Activated CD4-positive, alpha-beta T cell treated with anti-CD3 and anti-CD28 coated beads, Interleukin-10, Interleukin-2, amounts not matched to agents 100 ng/mL and 50 ng/mL, durations not matched to agents 16 hours and 8 hours (primary cell): ENCODE measurements around the gene ASS1.

Experiments
- DNase-seq: peaks from one replicate; pipeline ENCODE4 v3.0.0-alpha.2; 2020

ASS1 gene

GRCh38 chr9:130458027-130458803 lies 13.5 kb downstream of the ASS1 start:
- DNase-seq: no peak

GRCh38 chr9:130458804-130459067 lies 14.0 kb downstream of the ASS1 start:
- DNase-seq: no peak

DNA sequence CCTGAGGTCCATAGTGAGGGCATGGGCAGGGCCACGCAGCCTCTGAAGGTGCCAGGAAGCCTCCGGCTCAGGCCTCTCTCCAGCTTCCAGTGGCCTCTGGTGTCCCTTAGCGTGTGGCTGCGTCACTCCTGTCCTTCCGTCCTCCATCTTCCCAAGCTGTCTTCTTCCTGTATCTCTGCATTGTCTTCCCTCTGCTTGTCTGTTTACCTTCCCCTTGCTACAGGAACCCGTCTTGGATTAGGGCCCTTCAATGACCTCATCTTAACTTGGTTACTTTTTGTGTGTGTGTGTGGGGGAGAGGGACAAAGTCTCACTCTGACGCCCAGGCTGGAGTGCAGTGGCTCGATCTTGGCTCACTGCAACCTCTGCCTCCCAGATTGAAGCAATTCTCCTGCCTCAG lies 14.4 kb downstream of the ASS1 start:
- DNase-seq: no peak

- no peak for DNase-seq
Measured at GRCh38 chr9:130459941-130460669, 15.3 kb downstream of the ASS1 start.

GRCh38 chr9:130461218-130461630 lies 16.5 kb downstream of the ASS1 start:
- DNase-seq: peak; percentile 69

- DNase-seq: no peak
Measured at GRCh38 chr9:130461731-130462130, 17.0 kb downstream of the ASS1 start.

GRCh38 chr9:130462685-130463540 lies 18.2 kb downstream of the ASS1 start:
- no peak for DNase-seq

- no peak for DNase-seq
Measured at GRCh38 chr9:130463763-130464745, 19.3 kb downstream of the ASS1 start.

GRCh38 chr9:130465383-130466096 lies 20.8 kb downstream of the ASS1 start:
- DNase-seq: no peak

DNA sequence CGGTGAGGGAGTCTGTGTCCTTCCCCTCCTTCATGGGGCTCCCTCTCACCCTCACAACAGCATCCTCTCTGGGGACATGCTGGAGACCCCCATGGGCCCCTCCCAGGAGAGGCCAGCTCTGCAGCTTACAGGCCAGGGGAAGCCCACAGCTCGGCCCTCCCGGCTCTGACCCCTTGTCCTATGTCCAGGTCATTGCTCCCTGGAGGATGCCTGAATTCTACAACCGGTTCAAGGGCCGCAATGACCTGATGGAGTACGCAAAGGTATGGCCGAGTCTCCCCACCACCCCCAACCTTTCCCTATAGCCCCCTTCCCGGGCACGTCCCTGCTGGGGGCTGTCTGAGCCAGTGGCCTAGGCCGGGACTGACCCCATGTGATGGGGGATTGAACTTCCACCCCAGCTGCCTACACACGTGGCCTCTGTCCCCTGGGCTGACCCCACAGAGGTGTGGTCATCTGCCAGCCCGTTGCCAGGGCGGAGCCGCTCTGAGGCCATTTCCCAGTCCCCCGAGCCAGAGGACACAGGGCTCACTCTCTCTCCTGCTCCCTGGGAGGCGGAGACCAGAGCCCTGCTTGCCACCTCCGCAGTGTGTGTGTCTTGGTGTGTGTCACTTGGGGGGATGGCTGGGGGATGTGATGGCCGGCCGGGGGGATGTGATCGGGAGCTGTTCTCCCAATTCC lies 21.9 kb downstream of the ASS1 start:
- no peak for DNase-seq

DNA sequence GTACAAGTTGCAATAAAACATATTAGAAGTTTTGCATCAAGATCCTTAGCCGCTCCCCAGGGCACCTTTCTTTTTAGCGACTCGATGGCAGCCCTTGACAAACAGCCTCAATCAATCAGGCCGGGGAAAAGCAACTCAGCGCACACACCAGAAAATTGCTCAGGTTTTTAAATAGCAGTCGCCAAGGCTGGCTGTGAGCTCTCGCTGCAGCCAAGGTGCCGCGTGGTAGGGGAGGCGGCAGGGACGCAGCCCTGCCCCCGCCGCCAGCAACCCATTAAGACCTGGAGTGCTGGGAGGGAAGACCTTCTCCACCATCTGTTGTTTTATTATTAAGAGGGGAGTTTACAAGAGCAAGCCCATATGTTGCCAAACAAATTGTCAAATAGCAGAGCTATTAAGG lies 22.6 kb downstream of the ASS1 start:
- DNase-seq: no peak

DNA sequence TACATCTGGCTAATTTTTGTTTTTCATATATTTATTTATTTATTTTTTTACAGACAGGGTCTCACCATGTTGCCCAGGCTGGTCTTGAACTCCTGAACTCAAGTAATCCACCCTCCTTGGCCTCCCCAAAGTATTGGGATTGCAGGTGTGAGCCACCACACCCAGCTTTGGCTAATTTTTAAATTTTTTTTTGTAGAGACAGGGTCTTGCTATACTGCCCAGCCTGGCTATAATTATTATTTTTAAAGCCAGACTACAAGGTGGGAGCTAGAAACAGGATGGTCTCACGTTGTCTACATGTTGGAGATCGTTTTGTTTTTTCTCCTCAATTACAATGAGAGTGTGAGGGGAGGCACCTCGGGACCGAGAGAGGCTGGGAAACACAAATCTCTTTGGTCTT lies 23.8 kb downstream of the ASS1 start:
- DNase-seq: no peak

DNA sequence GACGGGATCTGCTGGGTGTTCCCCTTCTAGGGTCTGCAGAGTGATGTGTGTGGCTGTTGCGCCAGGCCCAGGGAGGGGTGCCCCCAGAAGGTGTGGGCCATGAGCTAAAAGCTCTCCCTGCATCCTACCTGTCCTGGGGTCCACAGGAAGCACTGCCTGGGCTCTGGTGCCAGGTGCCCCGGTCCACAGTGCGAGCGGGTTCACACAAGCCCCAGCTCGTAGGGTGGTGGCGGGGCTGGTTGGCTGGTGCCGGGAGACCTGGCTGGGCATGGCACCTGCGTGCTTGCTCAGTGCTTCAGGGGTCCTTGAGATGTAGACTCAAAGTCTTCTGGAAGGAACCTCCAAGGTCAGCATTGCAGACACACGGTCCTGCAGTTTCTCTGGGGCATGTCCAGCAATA lies 25.5 kb downstream of the ASS1 start:
- no peak for DNase-seq

- no peak for DNase-seq
Measured at GRCh38 chr9:130470950-130471349, 26.2 kb downstream of the ASS1 start.

- DNase-seq: no peak
Measured at GRCh38 chr9:130471411-130472183, 26.8 kb downstream of the ASS1 start.

DNA sequence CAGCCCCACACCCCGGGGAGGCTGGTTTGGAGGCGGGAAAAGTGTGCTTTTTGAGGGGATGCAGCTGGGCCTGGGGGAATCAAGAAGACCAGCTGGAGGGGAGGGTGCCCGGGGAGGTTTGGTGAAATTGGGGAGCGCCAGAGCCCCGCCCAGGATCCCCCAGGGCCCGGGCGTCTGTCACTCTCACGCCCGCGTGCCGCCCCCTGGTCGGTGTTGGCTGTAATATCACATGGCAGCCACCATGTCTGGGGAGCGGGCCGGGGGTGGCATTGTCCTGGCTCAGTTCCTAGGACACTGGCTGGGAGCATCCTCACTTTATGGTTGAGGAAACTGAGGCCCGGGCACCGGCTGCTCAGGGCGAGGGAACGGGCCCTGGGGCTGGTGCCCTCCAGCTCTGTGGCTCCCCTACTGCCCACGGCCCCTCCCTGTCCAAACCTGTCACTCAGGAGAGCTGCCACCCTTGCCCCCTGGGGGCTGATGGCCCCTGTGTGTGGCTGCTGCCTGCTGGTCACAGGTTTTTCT lies 27.5 kb downstream of the ASS1 start:
- DNase-seq: no peak

DNA sequence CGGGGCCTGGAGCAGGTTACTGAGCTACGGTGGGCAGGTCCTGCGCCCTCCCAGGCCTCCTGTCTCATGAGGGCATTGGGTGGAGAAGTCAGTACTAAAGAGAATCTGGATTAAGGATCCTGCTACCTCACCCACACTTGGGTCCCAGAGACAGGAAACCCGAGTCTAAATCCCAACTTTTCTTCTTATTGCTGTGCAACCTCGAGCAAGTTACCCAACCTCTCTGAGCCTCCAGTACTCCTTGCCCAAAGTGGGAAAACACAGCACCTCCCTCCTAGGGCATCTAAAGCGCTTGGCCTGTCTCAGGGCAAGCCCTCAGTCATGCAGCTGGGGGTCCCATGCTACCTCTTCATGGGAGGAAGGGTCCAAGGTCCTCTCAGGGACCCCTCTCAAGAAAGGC lies 28.2 kb downstream of the ASS1 start:
- no peak for DNase-seq

DNA sequence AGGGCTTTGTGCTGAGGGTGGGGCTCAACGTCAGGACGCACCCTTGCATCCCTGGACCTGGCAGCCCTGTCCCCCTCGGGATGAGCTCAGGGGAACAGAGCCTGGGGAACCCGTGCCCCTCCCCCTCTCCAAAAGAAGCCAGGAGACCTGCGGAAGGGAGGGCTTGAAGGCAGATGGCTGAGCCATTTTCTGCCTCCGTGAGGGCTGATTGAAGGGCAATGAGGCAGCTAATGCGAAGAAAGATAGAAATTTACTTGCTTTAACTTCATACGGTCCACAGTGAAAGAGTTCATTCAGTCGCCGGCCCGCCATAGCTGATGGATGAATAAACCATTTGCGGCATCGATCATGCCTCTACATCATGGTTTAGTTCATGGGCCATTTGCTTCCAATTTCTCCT lies 28.8 kb downstream of the ASS1 start:
- DNase-seq: no peak

- no peak for DNase-seq
Measured at GRCh38 chr9:130474106-130474505, 29.3 kb downstream of the ASS1 start.

DNA sequence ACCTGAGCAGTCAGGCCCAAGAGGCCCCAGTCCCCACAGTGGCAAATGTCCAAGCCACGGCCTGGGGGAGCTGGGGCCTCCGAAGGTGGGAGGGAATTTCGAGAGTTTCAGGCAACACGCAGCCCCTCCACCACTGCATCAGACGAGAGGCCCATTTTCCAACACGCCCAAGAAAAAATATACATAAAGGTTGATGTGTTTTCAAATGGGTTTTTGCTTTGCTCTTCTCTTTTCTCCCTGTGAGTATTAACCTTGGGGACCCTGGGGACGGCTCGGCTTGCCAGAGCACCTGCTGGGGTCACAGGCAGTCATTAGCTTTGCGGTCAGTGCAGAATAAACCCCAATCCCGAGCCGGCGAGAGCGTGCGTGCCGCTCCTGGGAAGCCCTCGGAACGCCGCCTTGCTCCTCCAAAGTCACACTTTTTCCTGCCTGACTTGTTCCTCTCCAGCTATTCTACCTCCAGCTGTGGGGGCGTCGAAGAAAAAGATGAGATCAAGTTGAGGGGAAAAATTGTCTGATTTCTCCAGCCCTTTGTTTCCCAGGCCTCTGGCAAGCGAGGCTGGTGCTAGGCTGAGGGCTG lies 31.5 kb downstream of the ASS1 start:
- no peak for DNase-seq
